ENCODE data around the gene SUGCT.

DNA sequence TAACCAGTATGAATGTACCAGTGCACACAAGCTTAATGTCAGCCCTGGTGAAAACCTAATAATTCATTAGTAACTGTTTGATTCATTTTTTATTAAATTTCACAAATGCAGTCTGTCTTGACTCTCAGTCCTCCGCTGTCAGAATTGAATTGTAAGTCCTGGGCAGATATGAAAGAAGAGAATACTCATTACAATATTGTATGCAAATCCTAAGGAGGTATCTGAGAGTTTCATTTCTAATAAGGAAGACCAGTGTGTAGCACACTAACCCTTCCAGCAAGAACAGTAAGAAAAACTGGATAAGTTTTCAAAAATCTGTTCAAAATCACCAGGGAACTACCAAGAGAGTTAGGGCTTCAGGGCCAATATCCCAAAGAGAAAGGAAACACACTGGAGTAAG lies 652.1 kb downstream of the SUGCT start:
- TF ChIP-seq, protein P1, sequence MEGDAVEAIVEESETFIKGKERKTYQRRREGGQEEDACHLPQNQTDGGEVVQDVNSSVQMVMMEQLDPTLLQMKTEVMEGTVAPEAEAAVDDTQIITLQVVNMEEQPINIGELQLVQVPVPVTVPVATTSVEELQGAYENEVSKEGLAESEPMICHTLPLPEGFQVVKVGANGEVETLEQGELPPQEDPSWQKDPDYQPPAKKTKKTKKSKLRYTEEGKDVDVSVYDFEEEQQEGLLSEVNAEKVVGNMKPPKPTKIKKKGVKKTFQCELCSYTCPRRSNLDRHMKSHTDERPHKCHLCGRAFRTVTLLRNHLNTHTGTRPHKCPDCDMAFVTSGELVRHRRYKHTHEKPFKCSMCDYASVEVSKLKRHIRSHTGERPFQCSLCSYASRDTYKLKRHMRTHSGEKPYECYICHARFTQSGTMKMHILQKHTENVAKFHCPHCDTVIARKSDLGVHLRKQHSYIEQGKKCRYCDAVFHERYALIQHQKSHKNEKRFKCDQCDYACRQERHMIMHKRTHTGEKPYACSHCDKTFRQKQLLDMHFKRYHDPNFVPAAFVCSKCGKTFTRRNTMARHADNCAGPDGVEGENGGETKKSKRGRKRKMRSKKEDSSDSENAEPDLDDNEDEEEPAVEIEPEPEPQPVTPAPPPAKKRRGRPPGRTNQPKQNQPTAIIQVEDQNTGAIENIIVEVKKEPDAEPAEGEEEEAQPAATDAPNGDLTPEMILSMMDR (IDR thresholded peaks at IDR 0.05; ENCODE audit: insufficient read depth, low read length) = no peak
- no peak for TF ChIP-seq POLR2AphosphoS5 (IDR thresholded peaks at IDR 0.05; ENCODE audit: low read depth)
- TF ChIP-seq, protein P2, sequence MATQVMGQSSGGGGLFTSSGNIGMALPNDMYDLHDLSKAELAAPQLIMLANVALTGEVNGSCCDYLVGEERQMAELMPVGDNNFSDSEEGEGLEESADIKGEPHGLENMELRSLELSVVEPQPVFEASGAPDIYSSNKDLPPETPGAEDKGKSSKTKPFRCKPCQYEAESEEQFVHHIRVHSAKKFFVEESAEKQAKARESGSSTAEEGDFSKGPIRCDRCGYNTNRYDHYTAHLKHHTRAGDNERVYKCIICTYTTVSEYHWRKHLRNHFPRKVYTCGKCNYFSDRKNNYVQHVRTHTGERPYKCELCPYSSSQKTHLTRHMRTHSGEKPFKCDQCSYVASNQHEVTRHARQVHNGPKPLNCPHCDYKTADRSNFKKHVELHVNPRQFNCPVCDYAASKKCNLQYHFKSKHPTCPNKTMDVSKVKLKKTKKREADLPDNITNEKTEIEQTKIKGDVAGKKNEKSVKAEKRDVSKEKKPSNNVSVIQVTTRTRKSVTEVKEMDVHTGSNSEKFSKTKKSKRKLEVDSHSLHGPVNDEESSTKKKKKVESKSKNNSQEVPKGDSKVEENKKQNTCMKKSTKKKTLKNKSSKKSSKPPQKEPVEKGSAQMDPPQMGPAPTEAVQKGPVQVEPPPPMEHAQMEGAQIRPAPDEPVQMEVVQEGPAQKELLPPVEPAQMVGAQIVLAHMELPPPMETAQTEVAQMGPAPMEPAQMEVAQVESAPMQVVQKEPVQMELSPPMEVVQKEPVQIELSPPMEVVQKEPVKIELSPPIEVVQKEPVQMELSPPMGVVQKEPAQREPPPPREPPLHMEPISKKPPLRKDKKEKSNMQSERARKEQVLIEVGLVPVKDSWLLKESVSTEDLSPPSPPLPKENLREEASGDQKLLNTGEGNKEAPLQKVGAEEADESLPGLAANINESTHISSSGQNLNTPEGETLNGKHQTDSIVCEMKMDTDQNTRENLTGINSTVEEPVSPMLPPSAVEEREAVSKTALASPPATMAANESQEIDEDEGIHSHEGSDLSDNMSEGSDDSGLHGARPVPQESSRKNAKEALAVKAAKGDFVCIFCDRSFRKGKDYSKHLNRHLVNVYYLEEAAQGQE (IDR thresholded peaks at IDR 0.05; ENCODE audit: insufficient replicate concordance, low read depth) = no peak
